GM21390 (cell line): Measurements from ENCODE around the gene OTULIN.

Experiments
- ATAC-seq: cut with Tn5 transposase; IDR thresholded peaks from one replicate; pipeline ENCODE4 v1.9.1; 2021; ENCODE audit not compliant: unreplicated experiment

Gene OTULIN

DNA sequence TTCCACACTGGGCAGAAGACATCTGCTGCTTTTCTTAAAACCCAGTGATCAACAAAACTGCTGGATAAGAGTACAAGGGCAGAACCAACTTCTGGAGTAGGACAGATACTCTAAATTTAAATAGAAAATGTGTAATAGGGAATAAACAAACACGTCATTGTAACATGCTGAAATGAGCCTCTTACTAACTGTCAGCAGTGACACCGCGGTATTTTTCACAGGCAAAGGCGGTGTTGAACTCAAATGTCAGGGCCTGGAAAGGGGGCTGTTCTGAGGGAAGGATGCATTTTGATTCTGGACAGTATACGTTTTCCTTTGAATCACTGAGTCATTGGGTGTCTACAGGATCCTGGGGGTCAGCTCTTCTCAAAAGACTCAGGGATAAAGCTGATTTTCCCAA is 73.5 kb downstream of the OTULIN start:
- no peak for ATAC-seq

DNA sequence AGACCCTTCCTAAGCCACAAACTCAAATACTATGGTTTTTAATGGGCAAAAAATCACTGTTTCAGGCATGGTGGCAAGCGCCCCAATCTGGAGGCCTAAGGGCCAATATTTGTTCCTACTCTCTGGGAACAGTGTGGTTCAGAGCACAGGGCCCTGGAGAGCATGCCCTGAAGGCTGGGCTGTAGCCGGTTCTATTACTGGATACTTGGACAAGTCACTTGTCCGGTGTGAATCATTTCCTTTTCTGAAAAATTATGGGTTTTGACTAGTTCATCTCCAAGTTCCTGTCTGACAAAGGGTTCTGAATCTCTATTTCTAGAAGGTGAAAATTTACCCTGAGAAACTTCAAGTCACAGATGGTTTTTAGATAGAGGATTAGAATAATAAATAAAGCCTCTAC is 75.0 kb downstream of the OTULIN start:
- no peak for ATAC-seq

DNA sequence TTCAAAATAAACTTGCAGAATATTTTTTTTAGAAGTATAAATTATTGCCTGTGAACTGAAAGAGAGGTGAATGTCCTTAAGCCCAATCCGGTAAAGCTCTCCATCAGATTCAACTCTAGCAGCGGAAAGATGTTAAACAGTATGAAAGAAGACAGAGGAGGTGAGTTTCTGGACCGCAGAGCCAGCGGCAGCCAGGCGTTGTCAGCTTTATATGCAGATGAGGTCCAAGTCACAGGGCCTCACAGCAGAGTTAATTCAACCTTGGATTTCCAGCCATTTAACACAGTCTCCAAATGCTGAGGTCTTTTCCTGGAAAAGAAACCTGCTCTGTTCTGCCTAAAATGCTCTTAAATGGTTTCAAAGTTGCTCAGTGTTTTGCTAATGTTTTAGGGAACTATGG is 75.5 kb downstream of the OTULIN start:
- no peak for ATAC-seq

DNA sequence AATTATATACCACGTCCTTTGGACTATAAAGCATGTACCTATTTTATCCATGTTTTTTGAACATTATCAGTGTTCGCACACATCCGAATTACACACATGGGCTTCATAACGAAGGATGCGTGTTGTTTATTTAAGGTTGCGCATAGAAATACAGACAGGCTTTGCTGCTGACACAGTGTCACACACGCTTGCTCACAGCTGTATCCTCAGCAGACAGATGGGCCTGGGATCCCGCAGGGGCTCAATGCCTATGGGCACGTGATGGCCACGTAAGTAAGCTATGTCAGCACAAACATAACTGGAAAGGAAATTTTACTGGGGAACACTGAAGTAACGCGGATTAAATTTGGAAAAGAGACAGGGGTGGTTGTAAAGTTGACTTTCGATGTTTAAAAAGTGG is 76.6 kb downstream of the OTULIN start:
- no peak for ATAC-seq

DNA sequence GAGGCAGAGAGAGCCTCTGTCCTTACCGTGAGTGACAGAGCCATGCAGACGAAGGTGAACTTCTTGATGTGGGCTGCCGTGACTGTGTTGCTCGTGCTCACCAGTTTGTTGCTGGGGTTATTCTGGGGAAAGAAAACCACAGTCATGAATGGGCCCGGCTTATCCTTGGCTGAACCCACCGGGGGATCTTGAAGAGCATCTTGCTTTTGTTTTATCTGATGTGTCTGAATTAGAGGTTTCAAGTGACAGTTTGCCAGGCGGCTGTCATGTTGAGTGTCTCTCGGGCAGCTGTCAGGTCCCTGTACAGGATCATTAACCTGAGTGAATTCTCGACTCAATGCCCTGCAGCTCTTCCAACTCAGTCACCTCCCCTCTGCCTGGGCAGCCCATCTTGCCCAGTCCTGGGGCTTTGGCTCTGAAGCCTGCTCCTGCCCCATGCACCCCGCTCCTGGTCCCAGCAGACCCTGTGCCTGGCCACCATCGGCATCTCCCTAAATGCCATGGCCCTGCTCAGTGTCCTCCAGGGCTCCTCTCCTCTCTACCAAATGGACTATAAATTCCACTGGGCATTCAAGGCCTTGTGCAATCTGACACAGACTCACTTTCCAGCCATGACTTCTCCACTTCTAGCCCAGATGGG is 77.4 kb downstream of the OTULIN start:
- ATAC-seq = no peak

DNA sequence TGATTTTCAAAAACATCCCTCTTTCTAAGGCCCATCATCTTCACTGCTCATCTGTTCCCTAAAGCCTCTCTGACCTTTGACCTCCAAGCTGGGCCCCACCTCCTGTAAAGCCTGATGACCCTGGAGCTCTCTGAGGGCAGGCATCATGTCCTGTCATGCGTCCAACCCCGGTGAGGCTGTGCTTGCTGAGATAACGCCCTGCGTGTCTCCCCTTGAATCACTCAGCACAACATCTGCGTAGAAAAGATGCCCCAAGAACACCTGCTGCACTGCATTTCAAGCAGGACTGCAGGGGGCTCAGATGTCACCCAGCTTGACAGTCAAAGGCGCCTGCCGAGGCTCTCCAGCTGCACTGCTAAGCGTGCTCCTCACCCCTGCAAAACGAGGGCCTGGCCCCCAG is 78.0 kb downstream of the OTULIN start:
- ATAC-seq = no peak

DNA sequence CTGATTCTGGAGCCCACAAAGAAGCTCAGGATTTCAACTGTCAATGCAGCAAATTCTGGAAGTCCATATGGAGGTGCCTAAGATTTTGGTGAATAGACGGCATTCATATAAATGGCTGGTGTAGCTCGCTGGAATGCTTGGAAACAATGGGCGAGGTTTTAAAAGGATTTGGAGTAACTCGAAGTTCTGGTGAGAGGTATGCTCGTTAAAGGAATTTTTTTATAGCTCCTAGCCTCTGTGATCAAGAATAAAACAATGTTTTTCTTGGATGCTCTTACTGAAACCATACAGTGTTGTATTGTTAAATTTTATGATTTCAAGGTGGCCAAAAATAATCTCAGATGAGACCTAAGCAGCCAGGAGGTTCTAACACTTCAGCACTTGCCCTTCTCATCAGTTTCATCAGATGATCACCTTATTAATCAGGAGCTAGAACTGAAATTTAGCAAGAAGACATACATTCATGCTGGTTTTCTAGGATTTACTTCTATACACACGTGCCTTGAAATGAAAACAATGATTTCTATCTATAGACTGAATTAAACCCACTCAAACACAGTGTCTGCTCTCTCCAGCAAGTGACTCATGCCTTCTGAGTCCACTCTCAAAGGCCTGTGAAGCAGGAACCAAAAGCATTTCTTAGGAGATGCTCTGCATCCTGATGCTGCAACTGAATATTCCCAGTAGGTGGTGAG is 79.2 kb downstream of the OTULIN start:
- ATAC-seq = no peak

DNA sequence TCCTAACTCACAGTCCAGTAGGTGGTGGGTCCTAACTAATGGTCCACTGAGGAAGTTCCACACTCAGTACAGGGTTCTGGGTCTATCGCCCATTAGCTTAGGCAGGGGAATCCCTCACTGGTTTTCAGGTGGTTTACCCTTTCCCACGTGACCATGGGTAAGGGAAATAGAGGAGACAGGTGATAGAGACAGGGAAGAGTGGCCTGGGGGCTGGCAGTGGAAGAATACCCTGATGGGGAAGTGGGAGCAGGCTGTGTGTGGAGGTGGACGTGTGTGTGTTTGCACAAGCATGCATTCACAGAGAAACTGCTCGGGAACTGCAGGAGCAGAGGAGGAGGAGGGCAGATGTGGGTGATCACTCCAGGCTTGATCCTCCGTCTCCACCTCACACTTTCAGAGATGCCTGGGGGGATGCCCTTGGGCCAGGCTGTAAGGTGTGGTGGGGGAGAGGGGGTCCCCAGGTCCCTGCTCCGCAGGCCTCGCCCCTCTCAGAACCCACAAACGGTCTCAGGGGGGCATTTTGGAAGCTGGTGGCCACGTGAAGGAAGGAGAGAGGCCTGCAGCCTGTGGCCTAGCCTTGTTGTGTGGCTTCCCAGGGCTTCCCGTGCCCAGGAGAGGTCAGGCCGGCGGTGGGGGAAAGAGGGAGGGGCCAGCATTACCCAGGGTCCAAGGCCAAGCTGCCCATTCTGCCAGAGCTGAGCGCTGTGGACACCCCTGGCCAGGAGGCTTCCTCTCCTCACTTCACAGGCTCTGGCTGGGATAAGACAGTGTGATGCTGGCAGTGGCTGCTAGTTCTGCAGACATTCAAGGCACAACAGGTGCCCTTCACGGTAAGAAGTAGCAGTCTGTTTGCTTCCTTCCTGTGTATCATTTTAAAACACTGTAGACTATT is 80.0 kb downstream of the OTULIN start:
- peak; percentile 74 for ATAC-seq

DNA sequence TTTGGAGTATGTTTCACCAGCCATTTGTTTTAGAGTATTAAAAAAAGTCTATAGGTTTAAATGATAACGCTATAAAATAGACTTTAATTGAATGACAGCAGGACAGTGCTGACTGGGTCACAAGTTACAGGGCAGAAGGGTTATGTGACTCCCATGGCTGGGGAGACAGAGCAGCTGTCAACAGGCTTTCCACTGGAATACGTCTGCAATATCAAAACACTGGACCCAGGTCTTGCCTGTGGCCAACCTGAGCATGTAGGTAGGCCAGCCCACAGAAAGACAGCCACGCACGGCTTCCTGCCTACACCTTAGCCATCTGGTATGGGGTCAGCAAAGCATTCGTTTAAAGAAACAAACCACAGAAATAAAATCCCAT is 80.7 kb downstream of the OTULIN start:
- ATAC-seq = peak; percentile 13

DNA sequence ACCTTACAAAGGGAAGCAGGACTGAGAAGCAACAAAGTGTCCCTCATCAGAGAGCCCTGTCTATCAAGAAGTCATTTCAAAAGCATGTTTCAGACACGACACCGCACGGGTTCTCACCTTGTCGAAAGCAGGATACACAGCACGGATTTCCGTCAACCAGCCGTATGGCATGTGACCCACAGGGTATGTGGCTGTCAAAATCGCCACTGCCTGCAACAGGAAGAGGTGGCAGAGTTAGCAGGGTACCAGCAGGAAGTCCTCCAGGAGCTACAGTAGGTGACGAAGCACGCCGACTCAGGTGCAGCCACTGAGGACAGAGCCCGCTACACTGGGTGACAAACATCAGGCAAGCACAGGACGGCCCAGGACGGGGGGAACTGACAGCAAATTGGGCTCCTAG is 81.2 kb downstream of the OTULIN start:
- no peak for ATAC-seq

DNA sequence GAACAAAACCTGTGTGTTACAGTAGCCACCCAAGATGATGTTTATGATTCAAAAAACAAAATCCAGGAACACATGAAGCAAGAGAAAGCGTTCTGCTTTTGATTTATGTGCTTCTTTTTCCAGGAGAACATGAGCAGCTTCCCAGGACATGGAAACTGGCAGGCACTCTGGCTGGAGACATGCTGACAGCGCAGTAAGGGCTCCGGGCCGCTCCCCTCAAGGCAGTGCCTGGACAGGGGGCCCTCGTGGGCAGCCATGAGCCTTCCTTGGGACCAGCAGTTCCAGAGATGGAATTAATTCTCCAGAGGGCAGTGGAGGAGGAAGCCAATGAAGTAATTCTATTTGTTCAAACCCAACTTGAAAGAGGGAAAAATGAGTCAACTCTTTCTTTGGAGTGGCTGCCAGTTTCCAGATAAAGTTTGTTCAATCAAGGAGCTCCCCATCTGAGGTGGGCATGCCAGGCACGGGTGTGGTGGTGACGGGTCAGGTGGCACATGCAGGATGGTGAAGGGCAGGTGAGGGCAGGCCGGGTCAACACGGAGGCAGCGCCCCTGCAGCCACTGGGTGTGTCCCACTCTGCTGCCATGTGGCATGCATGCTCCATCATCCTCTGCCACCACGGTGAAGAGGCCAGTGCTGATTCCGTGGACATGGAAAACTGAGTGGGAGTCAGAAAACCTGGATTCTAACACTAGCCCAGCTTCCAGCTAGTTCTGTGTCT is 83.8 kb downstream of the OTULIN start:
- ATAC-seq = no peak
